DND-41 (cell line): ENCODE measurements around the gene SHOC2.

Experiments
- ATAC-seq: fragments of 200-7000 bp; cut with Tn5 transposase; 3 replicates; pipeline ENCODE4 v1.9.1; 2021; ENCODE audit warnings: low read depth; ENCODE audit not compliant: insufficient read depth
- DNase-seq: peaks from one replicate; pipeline ENCODE4 v3.0.0-alpha.2; 2020
- H2AFZ ChIP-seq: 2 replicates; pipeline ENCODE4 v1.6.0; 2012; ENCODE audit warnings: low read depth, low read length
- H3K27ac ChIP-seq: 2 replicates; pipeline ENCODE4 v1.5.1; 2012; ENCODE audit warnings: low read length, inconsistent platforms
- H3K27me3 ChIP-seq: fragments of 200-600 bp; sonication (generic); 2 replicates; pipeline ENCODE4 v1.6.0; 2012; ENCODE audit warnings: low read length, mild to moderate bottlenecking, inconsistent platforms; ENCODE audit not compliant: insufficient read depth, poor library complexity
- H3K36me3 ChIP-seq: 2 replicates; pipeline ENCODE4 v1.5.1; 2012; ENCODE audit warnings: low read length, inconsistent platforms; ENCODE audit not compliant: insufficient read depth
- H3K4me1 ChIP-seq: 2 replicates; pipeline ENCODE4 v1.5.1; 2012; ENCODE audit warnings: mild to moderate bottlenecking, low read length; ENCODE audit not compliant: insufficient read depth
- H3K4me2 ChIP-seq: 2 replicates; pipeline ENCODE4 v1.6.0; 2012; ENCODE audit warnings: mild to moderate bottlenecking, moderate library complexity, low read length, inconsistent platforms; ENCODE audit not compliant: insufficient read depth
- H3K4me3 ChIP-seq, 2 experiments: fragments of 200-600 bp in 1 of 2; shearing (Covaris generic) in 1 of 2; 2 replicates each; pipeline ENCODE4 v1.5.1; 2012 to 2016; ENCODE audit warnings: inconsistent platforms in 2 of 2, low read length in 2 of 2, mild to moderate bottlenecking in 2 of 2, low read depth in 1 of 2, moderate library complexity in 1 of 2
- H3K79me2 ChIP-seq: 2 replicates; pipeline ENCODE4 v1.6.0; 2012; ENCODE audit warnings: low read length, inconsistent platforms; ENCODE audit not compliant: insufficient read depth
- H3K9ac ChIP-seq: 2 replicates; pipeline ENCODE4 v1.6.0; 2012; ENCODE audit warnings: low read depth, mild to moderate bottlenecking, inconsistent platforms, low read length, moderate library complexity
- H3K9me3 ChIP-seq: 2 replicates; pipeline ENCODE4 v1.5.1; 2012; ENCODE audit warnings: low read length, moderate library complexity, mild to moderate bottlenecking, inconsistent platforms; ENCODE audit not compliant: insufficient read depth, severe bottlenecking
- H4K20me1 ChIP-seq: 2 replicates; pipeline ENCODE4 v1.6.0; 2012; ENCODE audit warnings: low read length; ENCODE audit not compliant: insufficient read depth
- EZH2 ChIP-seq: IDR thresholded peaks from 3 replicates; pipeline ENCODE4 v1.6.1; 2012; ENCODE audit warnings: borderline replicate concordance, low read depth, mild to moderate bottlenecking, moderate library complexity, low read length, inconsistent platforms; ENCODE audit not compliant: severe bottlenecking
- TF ChIP-seq, protein P1 (sequence below): IDR thresholded peaks from 2 replicates; pipeline ENCODE4 v1.5.1; 2012; ENCODE audit warnings: borderline replicate concordance, low read length, moderate library complexity, mild to moderate bottlenecking; ENCODE audit not compliant: poor library complexity, severe bottlenecking; ENCODE audit errors: extremely low read depth

The SHOC2 gene

DNA sequence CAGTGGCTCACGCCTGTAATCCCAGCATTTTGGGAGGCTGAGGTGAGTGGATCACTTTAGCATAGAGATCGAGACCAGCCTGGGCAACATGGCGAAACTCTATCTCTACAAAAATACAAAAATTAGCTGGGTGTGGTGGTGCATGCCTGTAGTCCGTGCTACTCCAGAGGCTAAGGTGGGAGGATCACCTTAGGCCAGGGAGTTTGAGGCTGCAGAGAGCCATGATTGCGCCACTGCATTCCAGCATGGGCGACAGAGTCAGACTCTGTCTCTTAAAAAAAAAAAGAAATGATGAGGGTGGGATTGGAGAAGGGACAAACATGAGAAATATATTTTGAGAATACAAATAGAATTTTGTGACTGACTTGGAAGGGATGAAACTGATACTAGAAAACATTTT lies 76.9 kb downstream of the SHOC2 start:
- H3K4me1 ChIP-seq: peaks cover 27% of the 10 kb centered on the region
- no peak overlapping the region for H3K4me2 ChIP-seq
- H3K79me2 ChIP-seq: peaks cover 22% of the 10 kb centered on the region
- H3K27ac ChIP-seq: no peak overlapping the region
- DNase-seq (no peak), ATAC-seq (no peak)
- no peak overlapping the region for H2AFZ ChIP-seq
- H3K9me3 ChIP-seq: no peaks in the 10 kb centered on the region
- H3K36me3 ChIP-seq: peaks cover 4% of the 10 kb centered on the region; the same call in 1 of the 2 replicates
- H3K27me3 ChIP-seq: no peaks in the 10 kb centered on the region
- H3K9ac ChIP-seq: no peak overlapping the region
- H4K20me1 ChIP-seq: peaks cover 3% of the 10 kb centered on the region; the same call in 1 of the 2 replicates
- H3K4me3 ChIP-seq: no peak overlapping the region
- TF ChIP-seq, protein P1, sequence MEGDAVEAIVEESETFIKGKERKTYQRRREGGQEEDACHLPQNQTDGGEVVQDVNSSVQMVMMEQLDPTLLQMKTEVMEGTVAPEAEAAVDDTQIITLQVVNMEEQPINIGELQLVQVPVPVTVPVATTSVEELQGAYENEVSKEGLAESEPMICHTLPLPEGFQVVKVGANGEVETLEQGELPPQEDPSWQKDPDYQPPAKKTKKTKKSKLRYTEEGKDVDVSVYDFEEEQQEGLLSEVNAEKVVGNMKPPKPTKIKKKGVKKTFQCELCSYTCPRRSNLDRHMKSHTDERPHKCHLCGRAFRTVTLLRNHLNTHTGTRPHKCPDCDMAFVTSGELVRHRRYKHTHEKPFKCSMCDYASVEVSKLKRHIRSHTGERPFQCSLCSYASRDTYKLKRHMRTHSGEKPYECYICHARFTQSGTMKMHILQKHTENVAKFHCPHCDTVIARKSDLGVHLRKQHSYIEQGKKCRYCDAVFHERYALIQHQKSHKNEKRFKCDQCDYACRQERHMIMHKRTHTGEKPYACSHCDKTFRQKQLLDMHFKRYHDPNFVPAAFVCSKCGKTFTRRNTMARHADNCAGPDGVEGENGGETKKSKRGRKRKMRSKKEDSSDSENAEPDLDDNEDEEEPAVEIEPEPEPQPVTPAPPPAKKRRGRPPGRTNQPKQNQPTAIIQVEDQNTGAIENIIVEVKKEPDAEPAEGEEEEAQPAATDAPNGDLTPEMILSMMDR: no peak
- TF ChIP-seq EZH2: no peak

DNA sequence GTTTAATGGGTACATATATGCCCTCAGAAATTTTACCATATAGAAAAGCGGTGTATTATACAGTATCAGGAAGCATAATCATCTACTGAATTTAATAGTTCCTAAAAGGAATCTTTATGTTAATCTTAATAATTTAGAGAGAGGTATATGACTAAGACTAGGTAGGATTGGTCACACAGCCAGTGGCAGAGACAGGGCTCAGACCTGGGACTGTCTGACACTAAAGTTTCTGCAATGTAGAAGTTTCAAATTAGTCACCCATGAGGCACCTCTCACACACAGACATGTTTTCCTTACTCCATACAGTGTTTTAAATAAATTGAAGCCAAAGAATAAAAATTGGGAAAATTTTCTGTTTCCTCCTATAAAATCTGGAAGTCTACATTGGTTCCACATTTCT lies 84.6 kb downstream of the SHOC2 start:
- no peak overlapping the region for H3K9ac ChIP-seq
- ATAC-seq (no peak), DNase-seq (no peak)
- H4K20me1 ChIP-seq: no peaks in the 10 kb centered on the region
- no peak overlapping the region for H3K27ac ChIP-seq
- H3K4me2 ChIP-seq: no peak overlapping the region
- no peak overlapping the region for H3K4me3 ChIP-seq
- peaks cover under 1% of the 10 kb centered on the region; the same call in 1 of the 2 replicates for H3K79me2 ChIP-seq
- H3K36me3 ChIP-seq: peaks cover 47% of the 10 kb centered on the region
- H3K27me3 ChIP-seq: no peaks in the 10 kb centered on the region
- H3K9me3 ChIP-seq: no peaks in the 10 kb centered on the region
- no peaks in the 10 kb centered on the region for H3K4me1 ChIP-seq
- no peak for TF ChIP-seq EZH2
- TF ChIP-seq, protein P1: no peak
- H2AFZ ChIP-seq: no peak overlapping the region

DNA sequence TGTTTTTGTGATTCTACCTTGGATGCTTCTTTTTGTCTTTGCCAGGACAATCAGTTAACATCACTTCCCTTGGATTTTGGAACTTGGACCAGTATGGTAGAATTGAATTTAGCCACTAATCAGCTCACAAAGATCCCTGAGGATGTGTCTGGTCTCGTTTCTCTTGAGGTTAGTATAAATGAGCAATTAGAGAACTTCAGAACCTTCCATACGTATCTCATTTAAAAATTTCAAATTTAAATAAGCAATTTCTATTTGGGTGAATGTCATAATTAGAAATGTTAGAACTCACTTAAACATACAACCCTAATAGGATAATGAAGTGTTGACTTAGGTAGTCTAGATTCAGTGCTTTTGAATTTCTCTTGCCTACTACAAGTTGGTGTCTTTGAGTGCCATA lies 88.1 kb downstream of the SHOC2 start:
- Histone ChIP-seq H3K9ac (no peak overlapping the region), H3K36me3 (peaks cover 68% of the 10 kb centered on the region), H3K4me3 (no peak overlapping the region), H3K4me2 (no peak overlapping the region), H3K27me3 (no peaks in the 10 kb centered on the region), H4K20me1 (no peaks in the 10 kb centered on the region), H3K27ac (no peak overlapping the region), H2AFZ (no peak overlapping the region), H3K79me2 (no peaks in the 10 kb centered on the region), H3K9me3 (no peaks in the 10 kb centered on the region), H3K4me1 (no peaks in the 10 kb centered on the region)
- no peak for ATAC-seq
- DNase-seq: no peak
- TF ChIP-seq, protein P1: no peak
- TF ChIP-seq EZH2: no peak

DNA sequence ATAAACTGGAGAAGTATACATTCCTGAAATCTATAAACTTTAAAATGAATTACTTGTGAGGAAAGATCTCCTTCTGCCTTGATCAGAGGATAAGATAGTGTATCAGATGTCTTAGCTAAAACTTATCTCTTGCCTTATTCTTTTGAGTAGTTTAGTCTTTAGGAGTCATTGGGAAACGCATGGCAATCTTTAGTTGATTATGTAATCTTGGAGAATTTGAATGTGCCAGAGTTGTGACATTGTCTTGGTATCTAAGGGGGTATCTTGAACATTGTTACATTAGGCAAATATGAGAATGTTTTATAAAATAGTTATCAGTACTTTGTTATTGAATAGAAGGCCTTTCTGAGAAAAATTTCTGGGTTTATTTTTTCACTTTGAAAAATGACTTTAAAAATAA lies 95.8 kb downstream of the SHOC2 start:
- no peak for ATAC-seq
- Histone ChIP-seq H3K4me1 (no peaks in the 10 kb centered on the region), H3K4me3 (no peak overlapping the region), H2AFZ (no peak overlapping the region), H3K27me3 (no peaks in the 10 kb centered on the region), H3K9ac (no peak overlapping the region), H4K20me1 (no peaks in the 10 kb centered on the region), H3K27ac (no peak overlapping the region), H3K36me3 (peaks cover 30% of the 10 kb centered on the region), H3K4me2 (no peak overlapping the region), H3K79me2 (no peaks in the 10 kb centered on the region), H3K9me3 (no peaks in the 10 kb centered on the region)
- DNase-seq: no peak
- no peak for TF ChIP-seq EZH2
- TF ChIP-seq, protein P1: no peak
